ENCODE data around the gene MROH7. TPM values are rescaled to one million over a fixed set of nuclear protein-coding genes. Genes with fewer than 3 reads are reported as not detected.
A peak's percentile ranks its signal among the peaks of the same experiment; 100 is the strongest.

MROH7 gene
- total and polyA plus RNA-seq, 2 experiments from 2014 or later = 0.24 to 0.87 TPM

DNA sequence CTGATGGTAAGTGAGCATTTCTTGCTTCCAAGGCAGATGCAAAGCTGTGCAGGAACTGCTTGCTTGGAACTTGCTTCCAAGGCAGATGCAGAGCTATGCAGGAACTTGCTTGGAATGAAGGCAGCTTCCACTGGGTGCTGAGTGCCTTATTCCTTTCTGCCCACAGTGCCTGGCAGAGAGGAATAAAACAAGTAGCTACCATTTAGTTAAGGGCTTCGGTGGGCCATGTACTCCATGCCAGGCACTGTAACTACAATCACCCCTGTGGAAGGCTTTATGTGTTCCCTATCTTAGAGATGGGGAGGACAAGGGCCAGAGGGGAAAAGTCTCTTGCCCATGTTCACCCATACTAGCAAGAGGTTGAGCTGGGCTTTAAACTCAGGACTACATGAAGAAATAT lies 8.3 kb downstream of the MROH7 start:
- H3K36me3 ChIP-seq (replicated peaks; ENCODE audit: insufficient read depth, low read depth) = no peaks in the 10 kb centered on the region
- H3K4me1 ChIP-seq (ENCODE audit: insufficient read depth) = peaks cover 27% of the 10 kb centered on the region
- TF ChIP-seq EZH2 (IDR thresholded peaks at IDR 0.05; ENCODE audit: borderline replicate concordance) = no peak
- TF ChIP-seq EZH2phosphoT487 (IDR thresholded peaks at IDR 0.05; ENCODE audit: low read depth, severe bottlenecking, unreplicated experiment) = no peak
- TF ChIP-seq, protein P1, sequence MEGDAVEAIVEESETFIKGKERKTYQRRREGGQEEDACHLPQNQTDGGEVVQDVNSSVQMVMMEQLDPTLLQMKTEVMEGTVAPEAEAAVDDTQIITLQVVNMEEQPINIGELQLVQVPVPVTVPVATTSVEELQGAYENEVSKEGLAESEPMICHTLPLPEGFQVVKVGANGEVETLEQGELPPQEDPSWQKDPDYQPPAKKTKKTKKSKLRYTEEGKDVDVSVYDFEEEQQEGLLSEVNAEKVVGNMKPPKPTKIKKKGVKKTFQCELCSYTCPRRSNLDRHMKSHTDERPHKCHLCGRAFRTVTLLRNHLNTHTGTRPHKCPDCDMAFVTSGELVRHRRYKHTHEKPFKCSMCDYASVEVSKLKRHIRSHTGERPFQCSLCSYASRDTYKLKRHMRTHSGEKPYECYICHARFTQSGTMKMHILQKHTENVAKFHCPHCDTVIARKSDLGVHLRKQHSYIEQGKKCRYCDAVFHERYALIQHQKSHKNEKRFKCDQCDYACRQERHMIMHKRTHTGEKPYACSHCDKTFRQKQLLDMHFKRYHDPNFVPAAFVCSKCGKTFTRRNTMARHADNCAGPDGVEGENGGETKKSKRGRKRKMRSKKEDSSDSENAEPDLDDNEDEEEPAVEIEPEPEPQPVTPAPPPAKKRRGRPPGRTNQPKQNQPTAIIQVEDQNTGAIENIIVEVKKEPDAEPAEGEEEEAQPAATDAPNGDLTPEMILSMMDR (IDR thresholded peaks at IDR 0.05; ENCODE audit: poor library complexity) = no peak
- H2AFZ ChIP-seq = no peak overlapping the region
- DNase-seq (ENCODE audit: low spot score) = no peak
- H3K9me2 ChIP-seq (replicated peaks; ENCODE audit: insufficient read depth) = no peaks in the 10 kb centered on the region
- no peaks in the 10 kb centered on the region for H3K79me2 ChIP-seq
- H3K4me2 ChIP-seq = no peak overlapping the region
- no peaks in the 10 kb centered on the region for H3K9me3 ChIP-seq (ENCODE audit: low read depth)
- WGBS (ENCODE audit: low lambda C conversion rate, missing lambda C conversion rate) = 87% methylated on average over 1 of the region's 1 CpG
- H3K27me3 ChIP-seq = no peaks in the 10 kb centered on the region
- peak overlapping the region; percentile 41 for H3K27ac ChIP-seq
- H4K20me1 ChIP-seq (ENCODE audit: insufficient read depth, poor library complexity, severe bottlenecking) = no peaks in the 10 kb centered on the region
- H3K4me3 ChIP-seq = no peak overlapping the region

DNA sequence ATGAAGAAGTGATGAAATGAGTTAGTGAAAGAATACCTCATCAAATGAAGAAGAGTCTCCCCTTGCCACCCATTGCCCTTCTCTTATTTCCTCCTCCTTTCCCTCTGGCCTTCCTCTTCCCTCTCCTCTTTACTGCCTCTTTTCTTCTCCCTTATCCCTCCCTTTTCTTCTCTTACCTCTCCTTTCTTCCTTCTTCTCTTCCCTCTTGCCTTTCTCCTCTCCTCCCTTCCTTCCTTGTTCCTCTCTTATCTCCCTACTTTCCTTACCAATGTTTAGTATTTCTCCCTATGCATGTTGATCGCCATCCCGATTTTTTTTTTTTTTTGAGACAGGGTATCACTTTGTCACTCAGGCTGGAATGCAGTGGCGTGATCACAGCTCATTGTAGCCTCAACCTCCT lies 8.8 kb downstream of the MROH7 start:
- Histone ChIP-seq H4K20me1 (ENCODE audit: insufficient read depth, poor library complexity, severe bottlenecking) (no peaks in the 10 kb centered on the region), H3K9me2 (replicated peaks; ENCODE audit: insufficient read depth) (no peaks in the 10 kb centered on the region), H3K4me2 (no peak overlapping the region), H3K4me3 (no peak overlapping the region), H3K79me2 (no peaks in the 10 kb centered on the region), H2AFZ (no peak overlapping the region), H3K27ac (peak overlapping the region; percentile 41), H3K36me3 (replicated peaks; ENCODE audit: insufficient read depth, low read depth) (no peaks in the 10 kb centered on the region), H3K4me1 (ENCODE audit: insufficient read depth) (peaks cover 27% of the 10 kb centered on the region), H3K9me3 (ENCODE audit: low read depth) (no peaks in the 10 kb centered on the region), H3K27me3 (no peaks in the 10 kb centered on the region)
- 91% methylated on average over 3 of the region's 3 CpGs for WGBS (ENCODE audit: low lambda C conversion rate, missing lambda C conversion rate)
- DNase-seq (ENCODE audit: low spot score) = no peak
- no peak for TF ChIP-seq EZH2phosphoT487 (IDR thresholded peaks at IDR 0.05; ENCODE audit: low read depth, severe bottlenecking, unreplicated experiment)
- TF ChIP-seq, protein P1 (IDR thresholded peaks at IDR 0.05; ENCODE audit: poor library complexity) = no peak
- TF ChIP-seq EZH2 (IDR thresholded peaks at IDR 0.05; ENCODE audit: borderline replicate concordance) = no peak

DNA sequence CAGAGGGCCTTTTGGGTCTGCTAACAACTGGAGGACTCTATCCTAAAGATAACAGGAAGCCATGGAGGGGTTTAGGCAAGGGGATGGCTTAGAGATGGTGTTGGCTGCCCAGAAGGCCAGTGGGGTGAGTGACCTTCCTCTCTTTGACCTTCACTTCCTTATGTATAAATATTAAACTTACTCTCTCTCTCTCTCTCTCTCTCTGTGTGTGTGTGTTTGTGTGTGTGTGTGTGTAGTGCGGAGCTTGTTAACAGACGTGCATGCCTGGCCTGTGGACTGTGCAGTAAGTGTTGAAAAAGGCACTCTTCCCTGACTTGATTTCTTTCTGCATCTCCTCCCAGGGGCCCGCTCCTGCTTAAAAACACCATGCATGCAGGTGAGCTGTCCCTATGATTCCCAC lies 10.0 kb downstream of the MROH7 start:
- Histone ChIP-seq H3K4me1 (ENCODE audit: insufficient read depth) (peaks cover 27% of the 10 kb centered on the region), H3K9me2 (replicated peaks; ENCODE audit: insufficient read depth) (no peaks in the 10 kb centered on the region), H2AFZ (no peak overlapping the region), H3K9me3 (ENCODE audit: low read depth) (no peaks in the 10 kb centered on the region), H3K79me2 (no peaks in the 10 kb centered on the region), H3K36me3 (replicated peaks; ENCODE audit: insufficient read depth, low read depth) (no peaks in the 10 kb centered on the region), H4K20me1 (ENCODE audit: insufficient read depth, poor library complexity, severe bottlenecking) (no peaks in the 10 kb centered on the region), H3K4me2 (no peak overlapping the region), H3K4me3 (no peak overlapping the region), H3K27ac (no peak overlapping the region), H3K27me3 (no peaks in the 10 kb centered on the region)
- no peak for DNase-seq (ENCODE audit: low spot score)
- WGBS (ENCODE audit: low lambda C conversion rate, missing lambda C conversion rate) = 75% methylated on average over 3 of the region's 3 CpGs
- TF ChIP-seq EZH2 (IDR thresholded peaks at IDR 0.05; ENCODE audit: borderline replicate concordance) (no peak), EZH2phosphoT487 (IDR thresholded peaks at IDR 0.05; ENCODE audit: low read depth, severe bottlenecking, unreplicated experiment) (no peak)
- TF ChIP-seq, protein P1 (IDR thresholded peaks at IDR 0.05; ENCODE audit: poor library complexity) = no peak

DNA sequence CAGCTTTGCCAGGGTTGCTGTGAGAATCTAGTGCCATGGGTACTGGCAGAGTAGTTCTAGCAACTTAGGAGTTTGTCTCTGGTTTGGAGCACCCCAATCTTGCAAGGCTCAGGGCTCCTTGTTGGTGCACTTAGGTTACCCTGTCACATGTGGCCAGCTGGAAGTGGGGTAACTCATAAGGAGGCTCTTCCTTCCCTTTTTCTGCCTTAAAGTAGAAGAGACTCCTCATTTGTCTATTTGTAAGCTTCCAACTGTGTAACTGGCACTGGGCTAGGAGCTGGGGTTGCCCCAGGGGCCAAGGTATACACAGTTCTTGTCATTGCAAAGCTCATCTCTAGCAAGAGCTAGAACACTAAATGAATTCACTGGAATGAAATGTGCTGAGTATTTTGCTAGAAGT lies 10.6 kb downstream of the MROH7 start:
- H3K4me1 ChIP-seq (ENCODE audit: insufficient read depth) = peaks cover 27% of the 10 kb centered on the region
- H3K36me3 ChIP-seq (replicated peaks; ENCODE audit: insufficient read depth, low read depth) = no peaks in the 10 kb centered on the region
- no peak for TF ChIP-seq EZH2phosphoT487 (IDR thresholded peaks at IDR 0.05; ENCODE audit: low read depth, severe bottlenecking, unreplicated experiment)
- TF ChIP-seq EZH2 (IDR thresholded peaks at IDR 0.05; ENCODE audit: borderline replicate concordance) = no peak
- TF ChIP-seq, protein P1 (IDR thresholded peaks at IDR 0.05; ENCODE audit: poor library complexity) = no peak
- H3K9me2 ChIP-seq (replicated peaks; ENCODE audit: insufficient read depth) = no peaks in the 10 kb centered on the region
- no peak overlapping the region for H2AFZ ChIP-seq
- H3K9me3 ChIP-seq (ENCODE audit: low read depth) = no peaks in the 10 kb centered on the region
- H3K27me3 ChIP-seq = no peaks in the 10 kb centered on the region
- H3K4me3 ChIP-seq = no peak overlapping the region
- no peaks in the 10 kb centered on the region for H4K20me1 ChIP-seq (ENCODE audit: insufficient read depth, poor library complexity, severe bottlenecking)
- DNase-seq (ENCODE audit: low spot score) = no peak
- H3K79me2 ChIP-seq = no peaks in the 10 kb centered on the region
- no peak overlapping the region for H3K27ac ChIP-seq
- H3K4me2 ChIP-seq = no peak overlapping the region
